ENCODE measurements around the gene MYH10.

Gene MYH10

DNA sequence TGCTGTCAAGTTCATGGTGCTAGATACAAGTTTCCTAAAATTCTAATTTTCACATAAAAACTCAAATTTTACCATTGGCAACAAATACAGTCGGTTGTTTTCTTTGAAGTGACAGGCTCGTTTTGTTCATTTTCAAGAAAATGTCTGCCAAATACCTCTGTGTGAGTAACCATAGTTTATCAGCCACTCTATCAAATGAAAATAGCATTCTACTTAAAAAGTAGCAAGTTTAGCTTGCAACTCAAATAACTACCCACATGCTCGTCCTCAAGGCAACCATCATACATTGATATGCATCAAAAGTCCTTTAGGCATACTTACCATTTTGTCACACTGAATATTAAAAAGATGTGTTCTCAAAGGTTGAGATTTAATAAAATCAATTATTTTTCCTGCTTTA is 11.7 kb downstream of the MYH10 start:
- Mint-ChIP-seq H3K4me1 (no peaks in the 10 kb centered on the region), H3K4me3 (no peak overlapping the region), H3K36me3 (ENCODE audit: insufficient read depth) (no peaks in the 10 kb centered on the region), H3K9me3 (no peaks in the 10 kb centered on the region), H3K27me3 (peaks cover 67% of the 10 kb centered on the region), H3K27ac (ENCODE audit: low read depth) (no peak overlapping the region)
- ATAC-seq (replicated peaks; ENCODE audit: extremely low read depth, poor library complexity, severe bottlenecking) (no peak), DNase-seq (ENCODE audit: low spot score in 2 of 2) (no peak)

GRCh38 chr17:8614988-8615387 is 15.5 kb downstream of the MYH10 start:
- H3K36me3 Mint-ChIP-seq (ENCODE audit: insufficient read depth): no peaks in the 10 kb centered on the region
- H3K9me3 Mint-ChIP-seq: no peaks in the 10 kb centered on the region
- DNase-seq (ENCODE audit: low spot score in 2 of 2): no peak
- no peaks in the 10 kb centered on the region for H3K4me1 Mint-ChIP-seq
- no peak for ATAC-seq (replicated peaks; ENCODE audit: extremely low read depth, poor library complexity, severe bottlenecking)
- H3K4me3 Mint-ChIP-seq: no peak overlapping the region
- H3K27ac Mint-ChIP-seq (ENCODE audit: low read depth): no peak overlapping the region
- H3K27me3 Mint-ChIP-seq: peaks cover 68% of the 10 kb centered on the region

GRCh38 chr17:8611619-8612298 is 18.8 kb downstream of the MYH10 start:
- no peaks in the 10 kb centered on the region for H3K9me3 Mint-ChIP-seq
- H3K4me1 Mint-ChIP-seq: no peaks in the 10 kb centered on the region
- no peak overlapping the region for H3K4me3 Mint-ChIP-seq
- H3K36me3 Mint-ChIP-seq (ENCODE audit: insufficient read depth): no peaks in the 10 kb centered on the region
- peaks cover 83% of the 10 kb centered on the region for H3K27me3 Mint-ChIP-seq
- DNase-seq (ENCODE audit: low spot score in 2 of 2): no peak
- H3K27ac Mint-ChIP-seq (ENCODE audit: low read depth): no peak overlapping the region
- ATAC-seq (replicated peaks; ENCODE audit: extremely low read depth, poor library complexity, severe bottlenecking): no peak

- H3K9me3 Mint-ChIP-seq: no peaks in the 10 kb centered on the region
- DNase-seq (ENCODE audit: low spot score in 2 of 2) (no peak), ATAC-seq (replicated peaks; ENCODE audit: extremely low read depth, poor library complexity, severe bottlenecking) (no peak)
- H3K36me3 Mint-ChIP-seq (ENCODE audit: insufficient read depth): no peaks in the 10 kb centered on the region
- H3K4me3 Mint-ChIP-seq: no peak overlapping the region
- no peak overlapping the region for H3K27ac Mint-ChIP-seq (ENCODE audit: low read depth)
- peaks cover 87% of the 10 kb centered on the region for H3K27me3 Mint-ChIP-seq
- H3K4me1 Mint-ChIP-seq: no peaks in the 10 kb centered on the region
Measured at GRCh38 chr17:8611137-8611536, 19.4 kb downstream of the MYH10 start.

DNA sequence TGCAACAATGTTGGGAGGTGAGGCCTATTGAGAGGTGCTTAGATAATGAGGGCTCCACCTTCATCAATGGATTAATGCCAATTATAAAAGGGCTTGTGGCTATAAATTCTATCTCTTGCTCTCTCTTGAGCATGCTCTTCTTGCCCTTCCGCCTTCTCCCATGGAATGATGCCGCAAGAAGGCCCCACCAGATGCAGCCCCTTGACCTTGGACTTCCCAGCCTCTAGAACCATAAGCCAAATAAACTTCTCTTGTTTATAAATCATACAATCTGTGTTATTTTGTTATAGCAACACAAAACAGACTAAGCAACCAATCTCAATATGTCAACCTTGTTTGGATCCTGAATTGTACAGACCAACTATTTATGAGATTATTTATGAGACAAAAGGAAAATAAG is 20.0 kb downstream of the MYH10 start:
- H3K9me3 Mint-ChIP-seq: no peaks in the 10 kb centered on the region
- ATAC-seq (replicated peaks; ENCODE audit: extremely low read depth, poor library complexity, severe bottlenecking) (no peak), DNase-seq (ENCODE audit: low spot score in 2 of 2) (no peak)
- H3K4me1 Mint-ChIP-seq: no peaks in the 10 kb centered on the region
- no peak overlapping the region for H3K27ac Mint-ChIP-seq (ENCODE audit: low read depth)
- H3K4me3 Mint-ChIP-seq: no peak overlapping the region
- H3K36me3 Mint-ChIP-seq (ENCODE audit: insufficient read depth): no peaks in the 10 kb centered on the region
- H3K27me3 Mint-ChIP-seq: peaks cover 86% of the 10 kb centered on the region

GRCh38 chr17:8609910-8610309 is 20.6 kb downstream of the MYH10 start:
- ATAC-seq (replicated peaks; ENCODE audit: extremely low read depth, poor library complexity, severe bottlenecking): no peak
- no peaks in the 10 kb centered on the region for H3K9me3 Mint-ChIP-seq
- H3K27me3 Mint-ChIP-seq: peaks cover 79% of the 10 kb centered on the region
- no peak overlapping the region for H3K27ac Mint-ChIP-seq (ENCODE audit: low read depth)
- DNase-seq (ENCODE audit: low spot score in 2 of 2): no peak
- H3K36me3 Mint-ChIP-seq (ENCODE audit: insufficient read depth): no peaks in the 10 kb centered on the region
- H3K4me3 Mint-ChIP-seq: no peak overlapping the region
- no peaks in the 10 kb centered on the region for H3K4me1 Mint-ChIP-seq

DNA sequence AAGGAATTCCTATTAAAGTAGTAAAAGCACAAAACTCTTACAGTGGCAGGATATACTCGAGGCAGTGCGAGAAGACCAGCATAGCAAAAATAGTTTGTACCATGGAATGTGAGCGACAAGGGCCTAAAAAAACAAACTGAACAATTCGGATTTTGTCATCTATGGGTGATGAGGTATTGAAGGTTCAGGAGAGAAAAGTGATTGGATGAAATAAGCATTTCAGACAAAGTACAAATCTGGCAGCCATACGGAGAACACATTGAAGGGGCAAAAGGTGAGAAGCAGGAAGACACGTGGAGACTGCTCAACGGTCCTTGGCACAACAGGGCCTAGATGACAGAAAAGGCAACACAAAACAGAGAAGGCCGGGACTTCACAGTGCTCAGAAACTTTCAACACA is 22.5 kb downstream of the MYH10 start:
- no peak overlapping the region for H3K4me3 Mint-ChIP-seq
- no peaks in the 10 kb centered on the region for H3K9me3 Mint-ChIP-seq
- no peak for ATAC-seq (replicated peaks; ENCODE audit: extremely low read depth, poor library complexity, severe bottlenecking)
- no peak overlapping the region for H3K27ac Mint-ChIP-seq (ENCODE audit: low read depth)
- no peaks in the 10 kb centered on the region for H3K36me3 Mint-ChIP-seq (ENCODE audit: insufficient read depth)
- peaks cover 67% of the 10 kb centered on the region for H3K27me3 Mint-ChIP-seq
- no peak for DNase-seq (ENCODE audit: low spot score in 2 of 2)
- no peaks in the 10 kb centered on the region for H3K4me1 Mint-ChIP-seq

GRCh38 chr17:8606401-8606800 is 24.1 kb downstream of the MYH10 start:
- no peak overlapping the region for H3K27ac Mint-ChIP-seq (ENCODE audit: low read depth)
- ATAC-seq (replicated peaks; ENCODE audit: extremely low read depth, poor library complexity, severe bottlenecking) (no peak), DNase-seq (ENCODE audit: low spot score in 2 of 2) (no peak)
- H3K9me3 Mint-ChIP-seq: no peaks in the 10 kb centered on the region
- no peak overlapping the region for H3K4me3 Mint-ChIP-seq
- peaks cover 58% of the 10 kb centered on the region for H3K27me3 Mint-ChIP-seq
- H3K36me3 Mint-ChIP-seq (ENCODE audit: insufficient read depth): no peaks in the 10 kb centered on the region
- H3K4me1 Mint-ChIP-seq: no peaks in the 10 kb centered on the region

- H3K27me3 Mint-ChIP-seq: peaks cover 28% of the 10 kb centered on the region
- DNase-seq (ENCODE audit: low spot score in 2 of 2): no peak
- no peak overlapping the region for H3K4me3 Mint-ChIP-seq
- H3K27ac Mint-ChIP-seq (ENCODE audit: low read depth): no peak overlapping the region
- H3K9me3 Mint-ChIP-seq: no peaks in the 10 kb centered on the region
- H3K4me1 Mint-ChIP-seq: no peaks in the 10 kb centered on the region
- no peak for ATAC-seq (replicated peaks; ENCODE audit: extremely low read depth, poor library complexity, severe bottlenecking)
- no peaks in the 10 kb centered on the region for H3K36me3 Mint-ChIP-seq (ENCODE audit: insufficient read depth)
Measured at GRCh38 chr17:8602679-8603078, 27.8 kb downstream of the MYH10 start.

GRCh38 chr17:8599351-8600011 is 31.0 kb downstream of the MYH10 start:
- H3K27me3 Mint-ChIP-seq: peaks cover 15% of the 10 kb centered on the region
- no peaks in the 10 kb centered on the region for H3K4me1 Mint-ChIP-seq
- no peaks in the 10 kb centered on the region for H3K9me3 Mint-ChIP-seq
- no peaks in the 10 kb centered on the region for H3K36me3 Mint-ChIP-seq (ENCODE audit: insufficient read depth)
- H3K27ac Mint-ChIP-seq (ENCODE audit: low read depth): no peak overlapping the region
- DNase-seq (ENCODE audit: low spot score in 2 of 2) (no peak), ATAC-seq (replicated peaks; ENCODE audit: extremely low read depth, poor library complexity, severe bottlenecking) (no peak)
- no peak overlapping the region for H3K4me3 Mint-ChIP-seq

GRCh38 chr17:8598913-8599312 is 31.6 kb downstream of the MYH10 start:
- H3K27me3 Mint-ChIP-seq: peaks cover 20% of the 10 kb centered on the region
- no peak for DNase-seq (ENCODE audit: low spot score in 2 of 2)

DNA sequence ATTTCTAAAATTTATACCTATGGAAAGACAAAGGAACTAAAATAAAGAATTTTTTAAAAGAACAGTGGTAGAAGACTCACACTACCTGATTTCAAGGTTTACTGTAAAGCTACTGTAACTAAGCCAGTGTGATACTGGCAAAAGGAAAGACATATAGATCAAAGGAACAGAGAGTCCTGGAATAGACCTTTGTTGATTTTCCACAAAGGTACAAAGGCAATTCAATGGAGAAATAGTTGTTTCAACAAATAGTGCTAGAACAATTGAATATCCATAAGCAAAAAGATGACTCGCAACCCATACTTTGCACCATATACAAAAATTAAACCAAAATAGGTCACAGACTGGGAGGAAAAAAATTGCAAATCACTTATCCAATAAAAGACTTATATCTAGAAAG is 36.7 kb downstream of the MYH10 start:
- Mint-ChIP-seq H3K9me3 (no peaks in the 10 kb centered on the region), H3K27me3 (peaks cover 46% of the 10 kb centered on the region), H3K27ac (ENCODE audit: low read depth) (no peak overlapping the region), H3K4me3 (no peak overlapping the region), H3K4me1 (no peaks in the 10 kb centered on the region), H3K36me3 (ENCODE audit: insufficient read depth) (no peaks in the 10 kb centered on the region)
- DNase-seq (ENCODE audit: low spot score in 2 of 2): no peak
- no peak for ATAC-seq (replicated peaks; ENCODE audit: extremely low read depth, poor library complexity, severe bottlenecking)

More at GRCh38 chr17:8598913-8599312, 31.6 kb downstream of the MYH10 start:
- Mint-ChIP-seq H3K9me3 (no peaks in the 10 kb centered on the region), H3K36me3 (ENCODE audit: insufficient read depth) (no peaks in the 10 kb centered on the region), H3K27ac (ENCODE audit: low read depth) (no peak overlapping the region), H3K4me1 (no peaks in the 10 kb centered on the region), H3K4me3 (no peak overlapping the region)
- ATAC-seq (replicated peaks; ENCODE audit: extremely low read depth, poor library complexity, severe bottlenecking): no peak

- no peaks in the 10 kb centered on the region for H3K9me3 Mint-ChIP-seq
- no peak overlapping the region for H3K4me3 Mint-ChIP-seq
- no peak for ATAC-seq (replicated peaks; ENCODE audit: extremely low read depth, poor library complexity, severe bottlenecking)
- H3K36me3 Mint-ChIP-seq (ENCODE audit: insufficient read depth): no peaks in the 10 kb centered on the region
- DNase-seq (ENCODE audit: low spot score in 2 of 2): no peak
- peaks cover 51% of the 10 kb centered on the region for H3K27me3 Mint-ChIP-seq
- H3K4me1 Mint-ChIP-seq: no peaks in the 10 kb centered on the region
- no peak overlapping the region for H3K27ac Mint-ChIP-seq (ENCODE audit: low read depth)
Measured at GRCh38 chr17:8593276-8593675, 37.2 kb downstream of the MYH10 start.

All from central memory CD8-positive, alpha-beta T cell (primary cell).